ENCODE results near the gene ERCC6L2. TPM values are rescaled to one million over a fixed set of nuclear protein-coding genes. Genes with fewer than 3 reads are reported as not detected.

Gene ERCC6L2
- total RNA-seq, 1 donor from 2014 or later, result 49.5 TPM

DNA sequence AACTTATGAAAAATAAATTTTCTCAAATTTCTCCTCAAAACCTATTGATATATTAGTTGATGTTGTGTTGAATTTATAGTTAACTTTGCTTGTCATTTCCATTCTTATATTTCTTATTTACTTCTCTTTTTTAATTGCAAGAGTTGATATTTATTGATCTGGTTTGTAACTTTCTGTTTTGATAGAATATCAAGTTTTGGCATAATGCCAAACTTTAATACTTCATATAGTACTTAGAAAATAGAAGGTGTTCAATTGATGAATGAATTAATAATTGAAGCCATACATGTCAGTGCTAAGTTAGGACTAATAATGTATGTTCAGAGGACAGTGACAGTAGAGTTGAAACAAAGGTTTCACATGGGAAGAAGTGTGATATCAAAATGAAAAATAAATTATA is 27.9 kb downstream of the ERCC6L2 start:
- H3K9me3 Mint-ChIP-seq (ENCODE audit: low read depth), result no peaks in the 10 kb centered on the region
- H3K4me1 Mint-ChIP-seq (ENCODE audit: low read depth), result no peaks in the 10 kb centered on the region
- TF ChIP-seq, protein P1, sequence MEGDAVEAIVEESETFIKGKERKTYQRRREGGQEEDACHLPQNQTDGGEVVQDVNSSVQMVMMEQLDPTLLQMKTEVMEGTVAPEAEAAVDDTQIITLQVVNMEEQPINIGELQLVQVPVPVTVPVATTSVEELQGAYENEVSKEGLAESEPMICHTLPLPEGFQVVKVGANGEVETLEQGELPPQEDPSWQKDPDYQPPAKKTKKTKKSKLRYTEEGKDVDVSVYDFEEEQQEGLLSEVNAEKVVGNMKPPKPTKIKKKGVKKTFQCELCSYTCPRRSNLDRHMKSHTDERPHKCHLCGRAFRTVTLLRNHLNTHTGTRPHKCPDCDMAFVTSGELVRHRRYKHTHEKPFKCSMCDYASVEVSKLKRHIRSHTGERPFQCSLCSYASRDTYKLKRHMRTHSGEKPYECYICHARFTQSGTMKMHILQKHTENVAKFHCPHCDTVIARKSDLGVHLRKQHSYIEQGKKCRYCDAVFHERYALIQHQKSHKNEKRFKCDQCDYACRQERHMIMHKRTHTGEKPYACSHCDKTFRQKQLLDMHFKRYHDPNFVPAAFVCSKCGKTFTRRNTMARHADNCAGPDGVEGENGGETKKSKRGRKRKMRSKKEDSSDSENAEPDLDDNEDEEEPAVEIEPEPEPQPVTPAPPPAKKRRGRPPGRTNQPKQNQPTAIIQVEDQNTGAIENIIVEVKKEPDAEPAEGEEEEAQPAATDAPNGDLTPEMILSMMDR (IDR thresholded peaks at IDR 0.05; ENCODE audit: unreplicated experiment), result no peak
- no peak overlapping the region for H3K27ac Mint-ChIP-seq
- no peak overlapping the region for H3K4me3 Mint-ChIP-seq (ENCODE audit: low read depth)
- no peaks in the 10 kb centered on the region for H3K27me3 Mint-ChIP-seq
- no peak for DNase-seq (ENCODE audit: low spot score, unreplicated experiment)
- peaks cover 2% of the 10 kb centered on the region for H3K36me3 Mint-ChIP-seq (ENCODE audit: insufficient read depth)

DNA sequence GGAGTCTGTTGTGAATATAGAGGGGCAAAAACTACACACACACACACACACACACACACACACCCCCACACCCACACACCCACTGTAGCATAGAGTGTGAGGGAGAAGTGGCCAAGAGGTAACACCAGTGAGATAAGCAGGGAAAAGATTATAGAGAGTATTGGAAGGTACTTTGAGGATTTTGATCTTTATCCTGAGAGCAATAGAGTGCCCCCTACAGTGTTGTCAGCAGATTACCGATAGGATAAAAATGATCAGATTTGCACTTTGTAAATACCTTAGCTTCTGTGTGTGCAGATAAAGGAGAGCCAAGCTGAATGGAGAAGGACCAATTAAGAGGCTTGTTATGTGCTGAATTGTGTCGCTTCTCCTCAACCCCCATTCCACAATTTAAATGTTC is 32.3 kb downstream of the ERCC6L2 start:
- DNase-seq (ENCODE audit: low spot score, unreplicated experiment), result no peak
- Mint-ChIP-seq H3K27me3 (no peaks in the 10 kb centered on the region), H3K27ac (no peak overlapping the region), H3K36me3 (ENCODE audit: insufficient read depth) (peaks cover 3% of the 10 kb centered on the region), H3K9me3 (ENCODE audit: low read depth) (no peaks in the 10 kb centered on the region), H3K4me3 (ENCODE audit: low read depth) (no peak overlapping the region), H3K4me1 (ENCODE audit: low read depth) (no peaks in the 10 kb centered on the region)
- TF ChIP-seq, protein P1 (IDR thresholded peaks at IDR 0.05; ENCODE audit: unreplicated experiment), result peak; percentile 17

DNA sequence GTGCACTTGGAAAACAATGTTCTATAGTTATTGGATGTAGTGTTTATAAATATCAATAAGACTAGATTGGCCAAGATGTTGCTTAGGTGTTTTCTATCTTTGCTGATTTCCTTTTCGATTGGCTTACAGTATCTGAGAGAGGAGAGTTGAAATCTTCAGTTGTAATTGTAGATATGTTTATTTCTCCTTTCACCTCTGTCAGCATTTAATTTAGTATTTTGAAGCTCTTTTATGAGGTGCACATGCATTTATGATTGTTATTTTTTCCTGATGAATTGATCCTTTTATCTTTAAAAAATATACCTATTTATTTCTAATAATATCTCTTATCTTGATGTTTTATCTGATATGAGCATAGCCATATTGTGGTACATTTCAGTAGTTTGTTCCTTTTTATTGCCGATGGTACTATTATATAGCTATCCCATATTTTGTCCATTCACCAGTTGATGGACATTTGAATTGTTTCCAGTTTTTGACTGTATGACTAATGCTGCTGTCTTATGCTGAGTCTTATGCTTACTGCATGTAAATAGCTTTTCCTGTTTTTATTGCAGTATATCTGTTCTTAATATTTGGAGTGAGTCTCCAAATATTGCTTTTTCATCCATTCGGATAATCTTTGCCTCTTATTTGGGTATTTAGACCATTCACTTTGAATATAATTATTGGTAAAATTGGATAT is 34.7 kb downstream of the ERCC6L2 start:
- TF ChIP-seq, protein P1 (IDR thresholded peaks at IDR 0.05; ENCODE audit: unreplicated experiment), result no peak
- H3K9me3 Mint-ChIP-seq (ENCODE audit: low read depth), result no peaks in the 10 kb centered on the region
- no peak overlapping the region for H3K27ac Mint-ChIP-seq
- H3K36me3 Mint-ChIP-seq (ENCODE audit: insufficient read depth), result peaks cover 6% of the 10 kb centered on the region
- no peaks in the 10 kb centered on the region for H3K27me3 Mint-ChIP-seq
- no peak for DNase-seq (ENCODE audit: low spot score, unreplicated experiment)
- no peak overlapping the region for H3K4me3 Mint-ChIP-seq (ENCODE audit: low read depth)
- no peaks in the 10 kb centered on the region for H3K4me1 Mint-ChIP-seq (ENCODE audit: low read depth)

DNA sequence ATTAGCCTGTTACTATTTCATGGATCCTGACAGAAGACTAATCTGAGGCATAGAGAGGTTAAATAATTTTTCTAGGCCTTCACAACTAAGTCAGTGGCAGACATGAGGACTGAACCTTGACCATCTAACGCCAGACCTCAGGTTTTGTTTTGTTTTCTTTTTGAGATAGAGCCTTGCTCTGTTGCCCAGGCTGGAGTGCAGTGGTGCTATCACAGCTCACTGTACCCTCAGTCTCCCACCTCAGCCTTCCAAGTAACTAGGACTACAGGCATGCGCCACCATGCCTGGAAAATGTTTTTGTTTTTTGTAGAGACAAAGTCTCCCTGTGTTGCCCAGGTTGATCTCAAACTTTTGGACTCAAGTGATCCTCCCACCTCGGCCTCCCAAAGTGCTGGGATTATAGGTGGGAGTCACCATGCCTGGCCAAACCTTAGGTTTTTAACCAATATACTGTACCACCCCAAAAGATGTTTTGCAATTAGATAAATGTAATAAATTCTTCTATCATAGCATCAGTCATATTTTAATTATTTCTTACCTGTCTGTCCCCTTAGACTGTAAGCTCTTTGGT is 35.4 kb downstream of the ERCC6L2 start:
- Mint-ChIP-seq H3K27ac (no peak overlapping the region), H3K36me3 (ENCODE audit: insufficient read depth) (peaks cover 6% of the 10 kb centered on the region), H3K4me1 (ENCODE audit: low read depth) (no peaks in the 10 kb centered on the region), H3K9me3 (ENCODE audit: low read depth) (no peaks in the 10 kb centered on the region), H3K27me3 (no peaks in the 10 kb centered on the region), H3K4me3 (ENCODE audit: low read depth) (no peak overlapping the region)
- TF ChIP-seq, protein P1 (IDR thresholded peaks at IDR 0.05; ENCODE audit: unreplicated experiment), result no peak
- DNase-seq (ENCODE audit: low spot score, unreplicated experiment), result no peak

DNA sequence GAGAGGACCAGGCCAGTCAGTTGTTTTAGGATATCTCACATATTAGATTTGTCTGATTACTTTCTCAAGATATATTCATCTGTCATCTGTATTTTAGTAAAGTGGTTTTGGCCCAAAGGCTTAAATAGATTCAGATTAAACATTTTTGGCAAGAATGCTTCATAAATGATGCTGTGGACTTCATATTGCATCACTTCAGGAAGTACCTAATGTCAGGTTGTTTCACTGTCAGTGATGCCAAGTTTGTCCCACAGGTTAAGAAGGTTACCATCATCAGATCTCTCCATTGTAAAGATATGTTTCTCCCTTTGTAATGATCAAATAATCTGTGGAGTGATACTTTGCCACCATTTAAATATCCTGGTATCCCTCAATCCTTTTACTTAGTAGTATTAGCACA is 37.3 kb downstream of the ERCC6L2 start:
- Mint-ChIP-seq H3K36me3 (ENCODE audit: insufficient read depth) (peaks cover 15% of the 10 kb centered on the region), H3K27me3 (no peaks in the 10 kb centered on the region), H3K4me1 (ENCODE audit: low read depth) (no peaks in the 10 kb centered on the region), H3K4me3 (ENCODE audit: low read depth) (no peak overlapping the region), H3K9me3 (ENCODE audit: low read depth) (no peaks in the 10 kb centered on the region), H3K27ac (no peak overlapping the region)
- TF ChIP-seq, protein P1 (IDR thresholded peaks at IDR 0.05; ENCODE audit: unreplicated experiment), result no peak
- no peak for DNase-seq (ENCODE audit: low spot score, unreplicated experiment)
